ENCODE results near the gene KBTBD4.

DNA sequence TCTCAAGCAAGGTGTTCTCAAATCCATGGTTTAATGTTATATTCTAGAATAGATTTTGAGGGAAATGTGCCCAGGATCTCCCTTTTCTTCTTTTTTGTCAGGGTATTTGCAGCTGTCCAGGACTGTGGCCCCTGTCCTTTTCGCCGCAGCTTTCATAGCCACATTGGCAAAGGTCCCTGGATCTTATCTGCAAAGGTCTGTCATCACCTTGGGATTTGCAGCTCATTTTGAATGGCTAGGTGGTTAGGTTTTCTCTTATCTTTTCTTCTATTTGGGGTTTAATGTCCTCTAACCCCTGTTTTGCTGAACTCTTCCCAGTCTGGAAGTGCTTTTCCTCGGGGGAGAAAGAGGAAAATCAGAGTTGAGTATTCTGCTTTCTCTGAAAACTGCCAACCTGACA is 27.2 kb upstream of the KBTBD4 start:
- TF ChIP-seq, protein P1, sequence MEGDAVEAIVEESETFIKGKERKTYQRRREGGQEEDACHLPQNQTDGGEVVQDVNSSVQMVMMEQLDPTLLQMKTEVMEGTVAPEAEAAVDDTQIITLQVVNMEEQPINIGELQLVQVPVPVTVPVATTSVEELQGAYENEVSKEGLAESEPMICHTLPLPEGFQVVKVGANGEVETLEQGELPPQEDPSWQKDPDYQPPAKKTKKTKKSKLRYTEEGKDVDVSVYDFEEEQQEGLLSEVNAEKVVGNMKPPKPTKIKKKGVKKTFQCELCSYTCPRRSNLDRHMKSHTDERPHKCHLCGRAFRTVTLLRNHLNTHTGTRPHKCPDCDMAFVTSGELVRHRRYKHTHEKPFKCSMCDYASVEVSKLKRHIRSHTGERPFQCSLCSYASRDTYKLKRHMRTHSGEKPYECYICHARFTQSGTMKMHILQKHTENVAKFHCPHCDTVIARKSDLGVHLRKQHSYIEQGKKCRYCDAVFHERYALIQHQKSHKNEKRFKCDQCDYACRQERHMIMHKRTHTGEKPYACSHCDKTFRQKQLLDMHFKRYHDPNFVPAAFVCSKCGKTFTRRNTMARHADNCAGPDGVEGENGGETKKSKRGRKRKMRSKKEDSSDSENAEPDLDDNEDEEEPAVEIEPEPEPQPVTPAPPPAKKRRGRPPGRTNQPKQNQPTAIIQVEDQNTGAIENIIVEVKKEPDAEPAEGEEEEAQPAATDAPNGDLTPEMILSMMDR (IDR thresholded peaks at IDR 0.05) = no peak
- TF ChIP-seq ZFX (IDR thresholded peaks at IDR 0.05; ENCODE audit: borderline replicate concordance) = no peak

Measured in 22Rv1 (cell line).